Effector CD4-positive, alpha-beta T cell (primary cell): ENCODE data around the gene PDIA5.

Source experiments
- DNase-seq: peaks from one replicate; pipeline ENCODE4 v3.0.0-alpha.2; 2020

The PDIA5 gene

DNA sequence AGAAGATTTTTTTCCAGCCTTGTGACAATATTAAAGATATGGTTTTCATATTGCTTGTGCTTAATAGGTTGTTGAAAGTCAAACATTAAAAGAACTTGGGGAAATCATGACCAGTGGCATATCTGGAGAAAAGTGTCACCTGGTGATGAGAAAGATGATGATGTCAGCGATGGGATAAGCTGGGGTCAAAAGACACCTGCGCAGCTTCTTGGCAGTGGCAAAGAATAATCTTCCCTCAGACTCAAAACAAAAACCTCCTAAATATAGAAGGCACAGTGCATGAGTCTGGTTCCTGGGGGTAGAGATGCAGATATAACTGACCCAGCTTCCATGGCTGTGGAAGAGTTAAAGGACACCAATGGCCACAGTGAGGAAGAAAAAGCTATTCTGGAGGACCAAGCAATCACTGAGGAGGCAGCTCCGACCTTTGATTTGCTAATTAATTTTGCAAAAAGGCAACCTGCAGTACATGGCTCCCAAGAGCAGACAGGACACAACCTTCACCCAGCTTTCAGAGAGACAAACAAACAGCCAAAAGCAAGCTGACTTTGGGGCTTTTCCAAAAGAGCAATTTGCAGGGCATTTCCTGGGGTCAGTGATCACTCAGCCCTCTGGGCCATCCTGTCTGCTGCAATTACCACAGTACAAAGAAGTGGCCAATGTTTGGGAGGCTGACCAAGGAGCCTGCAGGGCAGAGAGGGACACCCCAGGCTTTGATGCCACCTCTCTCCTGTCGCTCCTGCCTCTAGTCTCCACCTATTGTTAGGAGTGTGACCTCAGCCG lies 21.7 kb upstream of the PDIA5 start:
- no peak for DNase-seq

DNA sequence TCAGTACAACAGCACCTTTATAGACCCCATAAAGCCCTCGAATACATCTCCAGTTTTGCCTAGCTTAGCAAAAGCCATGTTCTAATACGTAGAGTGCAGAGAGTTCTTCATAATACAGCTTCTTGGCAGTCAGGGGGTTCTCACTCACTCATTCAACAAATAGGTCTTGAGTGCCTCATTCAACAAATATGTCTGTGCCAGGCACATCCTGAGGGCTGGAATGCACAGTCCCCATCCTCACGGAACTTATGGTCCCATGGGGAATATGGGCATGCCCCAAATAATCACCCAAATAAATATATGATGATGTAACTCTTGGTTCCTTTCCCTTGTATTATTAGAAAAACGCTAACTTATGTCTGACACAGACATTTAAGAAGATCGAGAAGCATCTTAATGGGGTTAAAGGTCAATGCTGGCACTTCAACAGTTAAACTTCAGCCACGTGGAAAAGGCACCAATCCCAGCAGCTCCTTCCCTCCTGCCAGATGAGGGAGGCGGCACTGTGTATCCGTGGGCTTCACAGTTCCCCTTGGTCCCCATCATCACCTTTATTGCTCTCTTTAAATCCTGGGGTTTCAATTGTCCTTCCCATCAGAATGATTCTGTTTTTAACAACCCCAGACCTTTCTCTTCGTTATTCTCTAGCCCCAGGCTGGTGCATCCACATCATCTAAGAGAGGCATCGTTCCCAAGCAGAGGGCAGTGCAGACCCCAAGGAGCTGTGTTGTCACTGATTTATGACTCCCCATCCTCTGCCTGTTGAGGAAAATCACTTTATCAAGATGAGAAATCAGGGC lies 20.4 kb upstream of the PDIA5 start:
- DNase-seq, result no peak

DNA sequence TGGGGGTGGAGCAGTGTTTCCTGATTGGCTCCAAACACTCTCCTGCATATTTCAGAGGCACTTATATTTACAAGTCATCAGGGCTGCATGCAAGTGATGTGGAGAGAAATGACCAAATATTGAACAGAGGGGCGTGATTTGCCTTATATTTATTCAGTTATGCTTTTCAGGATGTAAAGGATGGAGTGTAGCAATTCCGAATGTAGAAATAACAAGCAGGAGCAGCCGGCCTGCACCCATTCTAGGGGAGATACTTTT lies 19.8 kb upstream of the PDIA5 start:
- no peak for DNase-seq

DNA sequence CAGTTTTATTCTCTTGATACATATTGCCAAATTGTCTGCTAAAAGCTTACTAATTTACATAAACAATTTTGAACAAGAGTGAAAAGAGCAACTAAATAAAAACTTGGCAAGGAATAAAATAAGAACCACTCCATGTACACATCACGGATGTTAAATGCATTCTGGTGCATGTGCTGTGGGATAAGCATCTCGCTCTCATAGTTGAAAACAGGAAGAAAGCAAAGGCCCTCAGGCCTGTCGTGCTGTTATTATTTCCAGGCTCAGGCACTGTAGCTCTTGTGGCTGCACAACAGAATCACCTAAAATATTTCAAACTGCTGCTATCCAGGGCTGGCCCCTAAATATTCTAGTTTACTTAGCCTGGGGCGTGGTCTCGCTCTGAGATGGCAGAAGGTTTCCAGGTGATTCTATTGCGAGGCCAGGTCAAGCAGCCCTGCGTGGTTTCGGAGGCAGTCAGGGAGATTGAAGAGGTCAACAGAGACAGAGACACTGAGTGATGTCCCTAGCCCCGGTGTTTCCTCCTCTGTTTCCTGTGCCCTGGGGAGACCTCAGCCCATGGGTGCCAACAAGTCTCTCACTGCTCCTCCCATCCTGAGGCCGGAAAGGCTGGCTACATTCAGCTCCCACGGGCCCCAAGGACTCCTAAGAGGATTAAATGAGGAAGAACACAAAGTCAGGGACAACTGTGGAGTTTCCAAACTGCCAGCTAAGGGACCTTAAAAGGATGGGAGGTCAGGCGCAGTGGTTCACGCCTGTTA lies 18.2 kb upstream of the PDIA5 start:
- no peak for DNase-seq

DNA sequence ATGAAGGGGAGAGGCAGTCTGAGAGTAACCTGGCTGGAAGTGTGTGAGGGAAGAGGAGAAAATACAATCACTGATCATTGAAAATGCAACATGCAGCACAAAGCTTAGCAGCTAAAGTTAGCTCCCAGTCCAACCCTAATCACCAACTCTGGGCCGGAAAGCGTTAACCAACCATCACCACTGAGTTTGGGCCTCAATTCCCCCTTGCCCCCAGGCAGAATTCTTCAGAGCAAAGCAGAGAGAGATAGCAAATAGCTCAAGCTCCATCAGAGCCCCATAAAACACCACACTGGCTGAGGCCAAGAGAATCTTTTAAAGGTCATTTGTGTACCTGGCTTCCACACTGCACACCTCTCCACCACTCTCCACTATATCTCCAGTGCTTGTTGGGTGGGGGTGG lies 16.2 kb upstream of the PDIA5 start:
- no peak for DNase-seq

DNA sequence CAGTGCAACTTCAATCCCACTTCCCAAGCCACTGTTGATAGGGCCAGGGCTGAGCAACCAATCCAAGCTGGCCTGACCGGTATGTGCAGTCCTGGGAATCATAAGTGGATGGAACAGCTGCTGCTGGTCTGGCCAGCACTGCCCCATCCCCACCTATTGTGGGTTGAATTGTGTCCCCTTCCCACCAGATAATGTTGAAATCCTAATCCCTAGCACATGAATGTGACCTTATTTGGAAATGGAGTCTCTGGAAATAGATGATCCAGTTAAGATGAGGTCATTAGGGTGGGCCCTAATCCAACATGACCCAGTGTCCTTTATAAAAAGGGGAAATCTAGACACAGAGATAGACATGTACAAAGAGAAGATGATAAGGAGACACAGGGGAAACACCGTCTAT lies 13.7 kb upstream of the PDIA5 start:
- no peak for DNase-seq

DNA sequence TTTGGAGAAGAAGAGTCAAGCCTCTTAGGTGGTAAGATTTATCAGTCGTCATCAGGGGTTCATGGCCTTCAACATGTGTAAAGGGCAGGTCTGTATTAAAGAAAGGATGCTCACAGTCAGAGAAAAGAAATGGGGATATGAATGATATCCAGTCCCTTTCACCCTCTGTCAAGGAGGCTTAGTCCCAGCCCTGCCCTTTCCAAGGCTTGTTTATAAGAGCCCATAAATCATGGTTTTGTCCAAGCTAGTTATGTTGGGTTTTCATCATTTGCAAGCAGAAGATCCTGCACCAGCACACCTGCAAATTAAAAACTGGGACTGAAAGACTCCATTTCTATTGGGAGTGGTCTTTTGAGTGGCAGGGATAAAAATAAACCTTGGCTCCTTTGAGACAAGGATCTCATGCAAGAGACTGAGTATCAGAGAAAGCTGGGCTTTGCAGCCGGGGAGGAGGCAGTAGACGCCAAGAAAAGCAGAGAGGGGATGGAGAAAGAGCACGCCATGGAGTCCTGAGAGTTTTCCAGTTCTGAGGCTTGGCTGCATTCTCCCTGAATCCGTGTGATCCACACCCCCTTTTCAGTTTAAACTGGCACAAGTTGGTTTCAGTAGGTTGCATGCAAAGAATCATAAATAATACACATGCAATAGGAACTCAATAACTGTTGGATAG lies 12.6 kb upstream of the PDIA5 start:
- DNase-seq, result no peak

DNA sequence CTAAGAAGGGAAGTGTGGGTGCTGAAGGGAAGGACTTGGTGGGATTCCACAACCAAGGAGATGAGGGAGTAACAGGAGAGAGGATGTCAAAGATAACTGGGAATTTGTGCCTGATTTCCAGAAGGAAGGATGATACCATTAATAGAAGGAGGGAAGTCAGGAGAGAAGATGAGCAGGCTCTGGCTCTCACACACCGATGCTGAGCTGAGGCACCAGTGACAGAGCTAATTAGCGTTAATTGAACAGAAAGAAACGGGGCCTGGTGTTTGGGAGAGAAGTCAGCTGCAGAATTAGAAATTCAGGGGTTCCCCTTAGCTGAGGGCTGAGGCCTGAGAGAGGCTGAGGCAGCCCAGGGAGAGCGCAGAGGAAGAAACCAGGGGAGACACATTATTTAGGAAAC lies 11.9 kb upstream of the PDIA5 start:
- no peak for DNase-seq

DNA sequence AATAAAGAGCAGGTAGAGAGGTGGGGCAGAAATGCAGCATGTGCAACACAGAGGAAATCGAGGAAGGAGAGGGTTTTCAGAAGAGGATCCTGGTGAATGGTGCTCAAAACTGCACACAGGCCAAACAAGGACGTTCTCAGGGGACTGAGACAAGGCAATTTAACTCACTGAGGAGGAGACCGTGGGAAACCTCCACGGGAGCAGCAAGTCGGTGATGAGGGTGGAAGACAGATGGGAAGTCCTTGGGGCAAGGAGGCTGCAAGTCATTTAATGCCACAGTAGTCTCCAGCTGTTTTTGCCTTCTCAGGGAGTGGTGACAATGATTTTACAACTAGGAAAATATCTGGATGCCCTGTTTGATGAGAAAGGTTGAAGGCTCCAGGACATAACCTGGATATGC lies 11.5 kb upstream of the PDIA5 start:
- DNase-seq, result no peak

DNA sequence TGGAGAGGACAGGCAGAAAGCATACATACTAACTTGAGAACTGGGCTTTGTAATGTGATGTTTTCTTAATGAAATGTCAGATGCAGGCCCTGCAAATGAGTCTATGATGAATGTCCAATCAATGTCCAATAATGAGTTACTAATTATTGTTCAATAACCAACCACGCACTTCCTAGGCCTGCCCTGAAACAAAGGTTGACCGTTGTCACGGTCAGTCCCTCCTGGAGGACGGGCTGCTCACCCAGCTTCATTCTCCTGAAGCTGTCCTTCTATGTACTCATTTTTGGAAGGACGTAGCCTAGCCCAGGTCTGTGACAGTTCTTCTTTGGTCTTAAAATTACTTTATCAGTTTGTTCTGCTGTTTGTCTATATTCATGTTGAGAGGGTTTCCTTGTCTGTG lies 8.3 kb upstream of the PDIA5 start:
- DNase-seq, result no peak

DNA sequence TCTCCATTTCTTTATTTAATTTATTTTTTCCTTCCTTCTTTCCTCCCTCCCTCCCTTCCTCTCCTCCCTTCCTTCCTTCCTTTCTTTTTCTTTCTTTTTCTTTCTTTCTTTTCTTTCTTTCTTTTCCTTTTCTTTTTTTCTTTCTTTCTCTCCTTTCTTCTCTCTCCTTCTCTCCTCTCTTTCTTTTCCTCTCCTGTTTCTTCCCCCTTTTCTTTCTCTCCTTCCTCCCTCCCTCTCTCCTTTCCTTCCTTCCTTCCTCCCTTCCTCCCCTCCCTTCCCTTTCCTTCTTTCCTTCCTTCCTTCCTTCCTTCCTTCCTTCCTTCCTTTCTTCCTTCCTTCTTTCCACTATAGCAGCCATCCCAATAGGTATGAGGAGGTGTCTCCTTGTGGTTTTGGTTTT lies 6.8 kb upstream of the PDIA5 start:
- DNase-seq, result no peak

DNA sequence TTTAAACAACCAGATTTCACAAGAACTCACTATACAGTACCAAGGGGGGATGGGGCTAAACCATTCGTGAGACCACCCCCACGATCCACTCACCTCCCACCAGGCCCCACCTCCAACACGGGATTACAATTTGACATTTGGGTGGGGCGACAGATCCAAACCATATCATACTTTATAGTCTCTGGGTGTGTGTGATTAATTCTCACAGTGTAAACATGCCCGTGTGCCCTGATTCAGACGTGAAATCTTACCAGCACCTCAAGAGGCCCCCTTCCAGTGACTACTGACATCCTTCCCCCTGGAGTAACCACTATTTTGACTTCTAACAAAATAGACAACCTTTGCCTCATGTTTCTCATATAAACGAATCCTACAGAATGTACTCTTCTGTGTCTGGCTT lies 5.0 kb upstream of the PDIA5 start:
- no peak for DNase-seq

DNA sequence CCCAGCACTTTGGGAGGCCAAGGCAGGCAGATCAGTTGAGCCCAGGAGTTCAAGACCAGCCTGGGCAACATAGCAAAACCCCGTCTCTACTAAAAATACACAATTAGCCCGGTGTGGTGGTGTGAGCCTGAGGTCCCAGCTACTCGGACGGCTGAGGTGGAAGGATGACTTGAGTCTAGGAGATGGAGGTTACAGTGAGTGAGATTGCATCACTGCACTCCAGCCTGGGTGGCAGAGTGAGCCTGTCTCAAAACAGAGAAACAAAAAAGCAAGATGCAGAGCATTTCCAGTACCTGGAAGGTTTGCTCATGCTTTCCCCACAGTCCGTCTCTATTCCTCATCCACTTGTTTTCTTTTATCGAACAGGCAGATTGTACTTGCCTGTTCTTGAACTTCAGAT lies 3.8 kb upstream of the PDIA5 start:
- no peak for DNase-seq

DNA sequence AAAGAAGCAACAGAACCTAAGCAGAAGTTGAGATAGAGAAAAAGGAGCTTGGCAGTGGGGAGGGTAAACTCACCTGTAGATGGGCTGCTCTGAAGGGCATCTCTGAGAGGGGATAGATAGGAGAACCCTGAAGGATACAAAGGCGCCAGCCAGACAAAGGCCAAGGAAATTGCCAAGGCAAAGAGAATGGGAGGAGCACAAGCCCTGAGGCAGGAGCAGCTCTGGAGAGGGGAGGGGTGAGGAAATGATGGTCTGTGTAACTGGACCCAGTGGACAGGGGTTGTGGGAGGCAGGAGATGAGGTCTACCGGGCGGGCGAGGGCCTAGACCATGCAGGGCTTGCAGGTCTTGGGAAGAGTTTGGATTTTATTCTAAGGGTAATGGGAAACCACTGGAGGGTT lies 2.3 kb upstream of the PDIA5 start:
- no peak for DNase-seq

DNA sequence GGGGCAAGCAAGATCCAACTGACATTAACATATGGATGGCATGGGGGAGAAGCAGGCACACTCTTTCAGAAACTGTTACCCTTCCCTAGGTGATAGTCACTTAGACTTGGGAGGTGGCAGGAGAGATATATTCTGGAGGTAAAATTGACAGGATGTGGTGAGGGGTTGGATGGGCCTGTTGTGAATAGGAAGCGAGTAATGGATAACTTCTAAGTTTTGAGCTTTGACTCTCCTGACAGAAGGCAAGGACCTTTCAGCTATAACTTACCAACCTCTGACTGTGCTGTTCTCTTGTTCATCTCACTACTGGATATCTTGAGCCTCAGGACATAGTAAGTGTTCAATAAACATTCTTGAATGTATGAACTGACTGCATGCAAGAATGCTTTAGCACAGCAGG lies 1.9 kb upstream of the PDIA5 start:
- DNase-seq, result no peak

DNA sequence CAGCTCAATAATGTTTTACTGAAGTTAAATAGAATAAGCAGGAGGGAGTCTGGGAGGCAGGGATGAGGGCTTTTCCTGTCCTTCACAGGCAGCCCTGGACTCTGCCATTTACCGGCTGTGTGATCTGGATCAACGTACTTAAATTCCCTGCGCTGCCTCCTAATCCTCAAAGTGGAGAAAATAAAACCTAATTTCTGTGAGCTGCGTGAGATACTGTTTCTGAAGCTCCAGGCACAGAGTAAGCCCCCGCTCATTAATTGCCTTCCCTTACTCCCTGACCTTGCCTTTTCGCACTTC lies 278 bp upstream of the PDIA5 start:
- no peak for DNase-seq

DNA sequence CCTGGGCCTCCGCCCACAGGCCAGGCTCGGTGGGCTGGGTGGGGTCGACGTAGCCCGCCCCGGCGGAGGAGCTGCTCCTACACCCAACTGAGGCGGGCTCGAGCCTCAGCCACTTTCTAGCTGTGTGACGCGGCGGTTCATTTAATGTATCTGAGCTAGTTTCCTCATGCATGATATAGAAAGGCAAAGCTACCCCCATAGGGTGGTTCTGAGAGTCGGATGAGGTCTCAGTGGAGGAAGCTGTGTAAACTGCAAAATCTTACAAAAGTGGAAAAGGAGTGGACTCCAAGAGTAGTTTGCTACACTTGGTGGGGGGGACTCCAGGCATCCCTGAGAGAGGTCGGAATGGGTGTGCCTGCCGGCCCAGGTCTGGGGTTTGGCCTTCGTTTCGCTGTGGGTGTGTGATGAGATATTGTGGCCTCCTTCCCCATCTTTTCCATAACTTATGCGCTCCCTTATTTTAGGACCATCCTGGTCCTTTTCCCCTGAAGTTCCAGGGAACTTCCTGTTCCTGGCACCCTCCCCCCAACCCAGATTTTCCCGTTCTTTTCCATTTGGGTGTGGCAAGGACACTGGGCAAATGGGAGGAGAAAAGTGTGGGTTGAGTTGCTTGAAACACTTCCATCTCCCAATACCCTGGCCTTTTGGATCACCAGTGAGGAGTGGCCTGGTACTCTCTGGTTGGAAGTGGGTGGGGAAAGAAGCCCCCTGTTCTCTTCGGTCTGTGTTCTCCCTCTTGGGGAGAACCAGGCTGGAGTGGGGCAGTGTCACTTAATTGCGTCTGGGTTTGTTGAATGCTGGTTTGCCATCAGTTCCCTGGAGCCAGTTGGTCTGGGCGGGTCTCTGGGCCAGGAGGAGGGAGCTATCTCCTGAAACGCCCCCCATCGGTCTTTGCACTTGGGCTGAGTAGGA lies 1.1 kb downstream of the PDIA5 start:
- no peak for DNase-seq

DNA sequence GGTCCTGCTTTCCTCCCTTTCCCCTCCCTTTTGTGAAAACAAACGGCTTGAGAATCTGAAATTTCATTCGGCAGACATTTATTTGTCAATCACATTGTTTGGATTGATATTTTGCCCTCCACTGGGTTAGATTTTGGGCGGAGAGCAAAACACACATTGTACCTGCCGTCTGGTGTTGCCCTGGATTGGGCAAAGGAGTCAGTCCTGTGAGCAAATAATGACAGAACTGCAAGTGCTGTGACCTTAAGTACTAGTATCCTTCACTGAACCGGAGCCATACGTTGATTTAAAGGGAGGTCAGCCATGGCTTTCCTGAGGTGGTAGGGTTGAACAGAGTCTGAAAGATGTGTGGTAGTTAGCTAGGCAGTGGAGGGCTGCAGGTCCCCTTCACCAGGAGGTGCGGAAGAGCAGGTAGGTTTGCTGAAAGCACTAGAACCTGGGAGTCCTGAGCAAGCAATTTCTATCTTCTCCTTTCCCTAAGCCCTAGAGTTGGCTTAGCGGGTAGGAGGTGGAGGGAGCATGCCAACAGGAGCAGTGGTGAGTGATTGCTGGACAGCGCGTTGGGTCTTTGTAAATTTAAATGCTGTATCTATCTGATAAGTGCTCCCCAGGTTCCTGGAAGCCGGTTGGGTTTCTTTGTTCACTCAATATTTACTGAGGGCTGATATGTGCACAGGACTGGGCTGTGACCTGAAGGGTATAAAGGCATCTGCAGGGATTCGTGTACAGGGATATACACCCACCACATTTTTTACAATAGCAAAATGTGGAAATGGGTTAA lies 2.0 kb downstream of the PDIA5 start:
- DNase-seq, result no peak

DNA sequence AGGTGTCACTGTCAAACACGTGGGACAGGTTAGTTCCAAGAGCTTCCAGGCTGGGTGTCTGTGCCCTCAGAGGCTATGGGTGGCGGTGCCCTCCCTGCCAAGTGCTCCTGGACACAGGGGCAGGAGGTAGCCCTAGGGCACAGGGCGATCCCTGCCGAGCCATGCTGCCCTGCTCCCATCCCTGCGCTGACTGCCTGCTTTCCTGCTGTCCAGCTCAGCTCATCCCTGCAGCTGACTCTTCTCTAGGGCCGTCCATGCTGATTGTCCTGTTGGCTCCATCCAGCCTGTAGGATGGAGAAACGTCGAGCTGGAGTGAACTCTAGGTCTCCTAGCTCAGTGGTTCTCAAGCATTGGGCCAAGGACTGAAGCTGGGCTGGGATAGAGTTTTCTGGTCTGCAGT lies 3.7 kb downstream of the PDIA5 start:
- no peak for DNase-seq

DNA sequence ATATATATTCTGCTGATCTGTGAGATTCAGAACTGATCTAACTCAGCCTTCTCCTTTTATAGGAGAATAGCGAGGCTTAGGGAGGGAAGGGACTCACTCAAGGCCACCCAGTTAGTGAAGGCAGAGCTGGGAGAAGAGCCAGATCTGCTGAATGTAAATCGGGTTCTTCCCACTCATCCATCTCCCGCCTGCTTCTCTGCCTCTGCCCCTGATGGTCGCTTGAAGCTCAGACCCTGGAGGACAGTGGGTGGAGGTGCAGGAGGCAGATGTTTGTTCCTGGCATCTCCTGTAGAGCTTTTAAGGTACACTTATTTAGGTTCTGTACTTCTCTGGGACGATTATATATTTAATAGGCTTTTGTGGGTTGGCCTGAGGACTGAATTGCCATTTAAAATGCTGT lies 4.3 kb downstream of the PDIA5 start:
- DNase-seq, result no peak

DNA sequence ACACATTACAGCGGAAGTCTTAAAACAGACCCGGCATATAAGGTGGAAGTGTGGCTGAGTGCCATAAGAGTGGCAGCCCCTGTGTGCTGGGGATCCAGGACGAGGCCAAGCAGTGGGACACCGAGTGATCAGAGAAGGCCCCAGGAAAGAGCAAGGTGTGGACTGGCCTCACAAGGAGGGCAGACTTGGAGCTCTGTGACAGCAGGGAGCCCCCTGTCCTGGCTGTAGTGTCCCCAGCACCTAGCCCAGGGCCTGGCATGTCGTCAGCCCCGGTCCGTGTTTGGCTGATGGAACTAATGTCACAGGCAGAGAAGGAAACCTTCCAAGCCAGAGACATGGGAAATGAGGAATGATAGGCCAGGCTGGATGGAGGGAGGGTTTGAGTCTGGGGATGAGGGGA lies 4.8 kb downstream of the PDIA5 start:
- DNase-seq, result no peak

DNA sequence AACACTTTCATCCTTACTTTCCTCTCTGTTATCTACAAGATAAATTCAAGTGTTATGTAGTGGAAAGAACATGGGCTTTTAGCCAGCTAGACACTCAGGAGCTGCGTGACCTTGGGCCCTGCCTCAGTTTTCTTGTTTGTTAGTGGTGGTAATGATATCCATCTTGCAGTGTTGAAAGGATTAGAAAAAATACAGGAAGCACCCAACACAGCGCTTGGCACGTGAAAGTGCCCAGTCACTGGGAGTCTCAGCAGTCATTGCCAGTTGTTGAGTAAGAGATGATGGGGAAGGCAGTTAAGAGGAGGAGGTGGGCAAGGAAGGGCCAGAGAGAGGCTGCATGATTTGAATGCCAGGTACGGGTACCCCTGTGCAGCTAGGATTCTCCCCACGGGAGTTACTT lies 5.3 kb downstream of the PDIA5 start:
- no peak for DNase-seq
